HCT116 (cell line): ENCODE results near the gene GFPT2. TPM values are rescaled to one million over a fixed set of nuclear protein-coding genes. Genes with fewer than 3 reads are reported as not detected.

Source experiments
- ATAC-seq: fragments of 200-7000 bp; cut with Tn5 transposase; 2 replicates; pipeline ENCODE4 v1.9.1; 2020; ENCODE audit warnings: mild to moderate bottlenecking, moderate library complexity
- BruUV-seq: library from RNA; stranded (reverse); fragments of 400-500 nt; replicated peaks from 2 replicates; lab custom pipeline; 2021; lab: Mats Ljungman, UMichigan
- CTCF ChIA-PET: fragments of 300-600 bp; sonication (Branson Sonifier 250); formaldehyde crosslinking; loops from one replicate; lab custom pipeline; 2021; ENCODE audit warnings: antibody characterized with exemption; lab: Charles Lee
- POLR2A ChIA-PET: fragments of 300-600, 350-600 bp; sonication (Branson Sonifier 250); formaldehyde crosslinking; loops from one replicate; lab custom pipeline; 2021; ENCODE audit warnings: antibody characterized with exemption; lab: Charles Lee
- RAD21 ChIA-PET, 2 experiments: fragments of 300-600 bp; sonication (Branson Sonifier 250); formaldehyde crosslinking; loops; one replicate each; lab custom pipeline; 2023; ENCODE audit warnings: low total read pairs in 2 of 2; ENCODE audit not compliant: uncharacterized antibody in 2 of 2, unreplicated experiment in 2 of 2, low non-redundant PET in 1 of 2; lab: Charles Lee
- DNase-seq: peaks from one replicate; pipeline ENCODE4 v3.0.0-alpha.2; 2010; ENCODE audit warnings: low read depth, low spot score
- H2AFZ ChIP-seq: fragments of 200-600 bp; shearing (Covaris generic), sonication (generic); 2 replicates; pipeline ENCODE4 v1.6.1; 2017; ENCODE audit warnings: low read depth, mixed run types, mixed read lengths, antibody characterized with exemption, low read length; ENCODE audit not compliant: poor library complexity, severe bottlenecking
- H3K27ac ChIP-seq: 2 replicates; pipeline ENCODE4 v1.5.1; 2012; ENCODE audit warnings: low read depth, low read length
- H3K27me3 ChIP-seq: fragments of 200-600 bp; sonication (generic); 2 replicates; pipeline ENCODE4 v1.6.1; 2016; ENCODE audit warnings: mixed run types, low read length, mixed read lengths; ENCODE audit not compliant: insufficient read depth
- H3K36me3 ChIP-seq, 2 experiments: fragments of 200-500 bp in 1 of 2; fragments of 200-600 bp in 1 of 2; sonication (Bioruptor generic) in 1 of 2; sonication (generic) in 1 of 2; 2 replicates each; pipeline versions ENCODE4 v1.5.1 to v1.6.1; 2014 to 2016; ENCODE audit warnings: low read length in 2 of 2, inconsistent platforms in 1 of 2, mixed read lengths in 1 of 2, mixed run types in 1 of 2; ENCODE audit not compliant: insufficient read depth in 2 of 2, control insufficient read depth in 1 of 2
- H3K4me1 ChIP-seq, 2 experiments: fragments of 200-600 bp in 1 of 2; sonication (generic) in 1 of 2; 2 replicates each; pipeline versions ENCODE4 v1.5.1 to v1.6.1; 2012 to 2017; ENCODE audit warnings: low read length in 2 of 2, inconsistent platforms in 1 of 2, mild to moderate bottlenecking in 1 of 2, mixed read lengths in 1 of 2, mixed run types in 1 of 2, moderate library complexity in 1 of 2; ENCODE audit not compliant: insufficient read depth in 2 of 2, control insufficient read depth in 1 of 2
- H3K4me2 ChIP-seq: fragments of 200-600 bp; sonication (generic); 2 replicates; pipeline ENCODE4 v1.6.1; 2017; ENCODE audit warnings: mixed run types, low read length, mixed read lengths
- H3K4me3 ChIP-seq, 2 experiments: fragments of 200-600 bp in 1 of 2; sonication (generic) in 1 of 2; replicated peaks in 1 of 2; 2 replicates each; pipeline ENCODE4 v1.5.1; 2011 to 2016; ENCODE audit warnings: low read length in 2 of 2, control low read depth in 1 of 2, low read depth in 1 of 2, mild to moderate bottlenecking in 1 of 2, mixed read lengths in 1 of 2, mixed run types in 1 of 2
- H3K79me2 ChIP-seq: fragments of 200-600 bp; sonication (generic); 2 replicates; pipeline ENCODE4 v1.6.1; 2017; ENCODE audit warnings: mild to moderate bottlenecking, mixed run types, low read length, moderate library complexity, mixed read lengths; ENCODE audit not compliant: insufficient read depth
- H3K9ac ChIP-seq: fragments of 200-600 bp; sonication (generic); 2 replicates; pipeline ENCODE4 v1.6.1; 2016; ENCODE audit warnings: low read length, mixed read lengths
- H3K9me2 ChIP-seq: fragments of 200-600 bp; sonication (generic), shearing (Covaris generic); 2 replicates; pipeline ENCODE4 v1.6.1; 2017; ENCODE audit warnings: mixed run types, mild to moderate bottlenecking, moderate library complexity; ENCODE audit not compliant: insufficient read depth
- H3K9me3 ChIP-seq, 2 experiments: fragments of 200-500 bp in 1 of 2; fragments of 200-600 bp in 1 of 2; sonication (Bioruptor generic) in 1 of 2; sonication (generic) in 1 of 2; 2 replicates each; pipeline ENCODE4 v1.6.1; 2014 to 2017; ENCODE audit warnings: low read length in 2 of 2, mixed read lengths in 2 of 2, inconsistent platforms in 1 of 2, low read depth in 1 of 2, mild to moderate bottlenecking in 1 of 2, mixed run types in 1 of 2, moderate library complexity in 1 of 2; ENCODE audit not compliant: control insufficient read depth in 1 of 2, insufficient read depth in 1 of 2
- H4K20me1 ChIP-seq: fragments of 200-600 bp; sonication (generic), shearing (Covaris generic); 2 replicates; pipeline ENCODE4 v1.6.1; 2017; ENCODE audit warnings: mixed run types, mild to moderate bottlenecking, moderate library complexity; ENCODE audit not compliant: insufficient read depth
- CBX3 ChIP-seq: IDR thresholded peaks from 2 replicates; pipeline ENCODE4 v1.6.1; 2012; ENCODE audit warnings: low read depth
- CEBPB ChIP-seq: IDR thresholded peaks from 2 replicates; pipeline ENCODE4 v1.6.1; 2012; ENCODE audit warnings: low read depth
- CTCF ChIP-seq, 3 experiments: fragments of 200-600 bp in 1 of 3; sonication (generic) in 1 of 3; IDR thresholded peaks in 2 of 3; conservative IDR thresholded peaks in 1 of 3; 2 replicates each; pipeline ENCODE4 v1.5.1; 2012 to 2017; ENCODE audit warnings: low read depth in 2 of 3, low read length in 2 of 3, antibody characterized with exemption in 1 of 3, borderline replicate concordance in 1 of 3, control low read depth in 1 of 3, mild to moderate bottlenecking in 1 of 3, mixed read lengths in 1 of 3, mixed run types in 1 of 3, moderate library complexity in 1 of 3; ENCODE audit not compliant: insufficient read depth in 1 of 3
- EGR1 ChIP-seq: IDR thresholded peaks from 2 replicates; pipeline ENCODE4 v1.6.1; 2012; ENCODE audit warnings: low read depth
- EZH2 ChIP-seq: fragments of 200-600 bp; sonication (generic); IDR thresholded peaks from 2 replicates; pipeline ENCODE4 v1.6.1; 2017; ENCODE audit warnings: antibody characterized with exemption, mixed run types
- EZH2phosphoT487 ChIP-seq: fragments of 200-600 bp; IDR thresholded peaks from 2 replicates; pipeline ENCODE4 v1.6.1; 2018; ENCODE audit warnings: antibody characterized with exemption, borderline replicate concordance
- JUND ChIP-seq: IDR thresholded peaks from 2 replicates; pipeline ENCODE4 v1.6.1; 2012
- POLR2A ChIP-seq: IDR thresholded peaks from 2 replicates; pipeline ENCODE4 v1.7.0; 2011; ENCODE audit warnings: borderline replicate concordance; ENCODE audit not compliant: insufficient read depth, insufficient read length; ENCODE audit errors: extremely low read depth
- POLR2AphosphoS5 ChIP-seq: IDR thresholded peaks from 2 replicates; pipeline ENCODE4 v1.6.1; 2011; ENCODE audit warnings: mild to moderate bottlenecking, low read depth, low read length, moderate library complexity
- RAD21 ChIP-seq: IDR thresholded peaks from 2 replicates; pipeline ENCODE4 v1.6.1; 2012; ENCODE audit warnings: low read depth, mild to moderate bottlenecking
- SRF ChIP-seq: IDR thresholded peaks from 2 replicates; pipeline ENCODE4 v1.6.1; 2012; ENCODE audit warnings: low read depth
- YY1 ChIP-seq: IDR thresholded peaks from 2 replicates; pipeline ENCODE4 v1.6.1; 2011; ENCODE audit warnings: low read length, low read depth, moderate library complexity, mild to moderate bottlenecking; ENCODE audit not compliant: insufficient replicate concordance; ENCODE audit errors: extremely low read depth
- ZBTB33 ChIP-seq: IDR thresholded peaks from 2 replicates; pipeline ENCODE4 v1.6.1; 2011; ENCODE audit warnings: mild to moderate bottlenecking, low read length, moderate library complexity; ENCODE audit not compliant: insufficient replicate concordance; ENCODE audit errors: extremely low read depth
- ZFX ChIP-seq: fragments of 450-650 bp; IDR thresholded peaks from 2 replicates; pipeline ENCODE4 v1.6.1; 2017
- intact Hi-C: fragments of 100-400 bp; cut with micrococcal nuclease; formaldehyde crosslinking; loops from 2 replicates; pipeline ENCODE4 v1.10.0; 2022
- total RNA-seq: library from RNA; stranded (reverse); gene quantifications from one replicate; pipeline ENCODE4 v1.2.1, GENCODE V29; 2021; ENCODE audit not compliant: unreplicated experiment

The GFPT2 gene
- total RNA-seq, 1 experiment from 2014 or later, result 16.1 TPM

- Histone ChIP-seq H3K27me3 (no peaks in the 10 kb centered on the region), H3K9me3 (no peaks in the 10 kb centered on the region), H3K4me3 (no peak overlapping the region), H3K79me2 (no peaks in the 10 kb centered on the region), H3K27ac (no peak overlapping the region), H3K9me2 (no peaks in the 10 kb centered on the region), H3K9ac (no peak overlapping the region), H4K20me1 (no peaks in the 10 kb centered on the region), H2AFZ (no peak overlapping the region), H3K4me1 (peaks cover 0 to 6% of the 10 kb centered on the region in 2 experiments; a peak in 1 of 4 replicates), H3K36me3 (no peaks in the 10 kb centered on the region), H3K4me2 (no peak overlapping the region)
- POLR2A ChIA-PET, result no interaction called here
- BruUV-seq, result no TSS peak
- RAD21 ChIA-PET, result no interaction called here
- TF ChIP-seq EZH2phosphoT487 (no peak), POLR2A (no peak), ZFX (no peak), ZBTB33 (no peak), CBX3 (no peak), CTCF (IDR thresholded peaks at IDR 0.05 in 2 of 3, conservative IDR thresholded peaks at IDR 0.05 in 1 of 3; ENCODE audit: borderline replicate concordance in 1 of 3, insufficient read depth in 1 of 3, low read depth in 2 of 3, low read length in 2 of 3) (no peak), CEBPB (no peak), JUND (no peak), EGR1 (no peak), SRF (no peak), RAD21 (no peak), YY1 (no peak), EZH2 (no peak), POLR2AphosphoS5 (no peak)
- intact Hi-C loops, result no loop called here
- CTCF ChIA-PET, result no interaction called here
- DNase-seq, result no peak
- ATAC-seq, result no peak
Observed at GRCh38 chr5:180394031-180394636, 41.0 kb upstream of the GFPT2 start.
